Tibial artery (tissue), 4 donors: Measurements from ENCODE around the gene C1orf226.
"Not testable (repeated sequence)": the region's sequence is repeated elsewhere in the genome, so short reads cannot be mapped to it uniquely, and the experiment has no call there.

ENCODE experiments used
- DNase-seq, 2 donors: peaks; one replicate each; pipeline ENCODE4 v3.0.0-alpha.2; 2019
- H3K27ac ChIP-seq, 2 donors: fragments of 200-600 bp; sonication (generic) in 1 of 2; 1 replicate in 1 of 2; 2 replicates in 1 of 2; pipeline ENCODE4 v1.5.1; 2018 to 2019; ENCODE audit warnings: mild to moderate bottlenecking in 1 of 2
- H3K27me3 ChIP-seq, 2 donors: fragments of 200-600 bp; sonication (generic) in 1 of 2; one replicate each; pipeline versions ENCODE4 v1.5.1 to v1.6.0; 2016 to 2019
- H3K36me3 ChIP-seq, 3 donors: fragments of 200-600 bp; sonication (generic) in 2 of 3; one replicate each; pipeline ENCODE4 v1.5.1; 2016 to 2019; ENCODE audit warnings: mild to moderate bottlenecking in 2 of 3
- H3K4me1 ChIP-seq, 4 donors: fragments of 200-600 bp; sonication (generic) in 2 of 4; 1 replicate in 3 of 4; 2 replicates in 1 of 4; pipeline ENCODE4 v1.5.1; 2016 to 2019
- H3K4me3 ChIP-seq, 2 donors: fragments of 200-600 bp; sonication (generic) in 1 of 2; 1 replicate in 1 of 2; 2 replicates in 1 of 2; pipeline ENCODE4 v1.5.1; 2018 to 2019; ENCODE audit warnings: mild to moderate bottlenecking in 2 of 2
- H3K9me3 ChIP-seq, 3 donors: fragments of 200-600 bp; sonication (generic) in 1 of 3; one replicate each; pipeline ENCODE4 v1.5.1; 2016 to 2019
- intact Hi-C: fragments of 100-400 bp; cut with DNase I; formaldehyde crosslinking; loops from one replicate; pipeline ENCODE4 v1.15.0; 2023; ENCODE audit warnings: low total_unique reads
- TF ChIP-seq, protein P1 (sequence below), 2 experiments: fragments of 200-600 bp in 1 of 2; fragments of 450-650 bp in 1 of 2; IDR thresholded peaks; one replicate each; pipeline ENCODE4 v1.5.1; 2017 to 2019; ENCODE audit warnings: antibody characterized with exemption in 2 of 2, mild to moderate bottlenecking in 1 of 2, moderate library complexity in 1 of 2

C1orf226 gene

DNA sequence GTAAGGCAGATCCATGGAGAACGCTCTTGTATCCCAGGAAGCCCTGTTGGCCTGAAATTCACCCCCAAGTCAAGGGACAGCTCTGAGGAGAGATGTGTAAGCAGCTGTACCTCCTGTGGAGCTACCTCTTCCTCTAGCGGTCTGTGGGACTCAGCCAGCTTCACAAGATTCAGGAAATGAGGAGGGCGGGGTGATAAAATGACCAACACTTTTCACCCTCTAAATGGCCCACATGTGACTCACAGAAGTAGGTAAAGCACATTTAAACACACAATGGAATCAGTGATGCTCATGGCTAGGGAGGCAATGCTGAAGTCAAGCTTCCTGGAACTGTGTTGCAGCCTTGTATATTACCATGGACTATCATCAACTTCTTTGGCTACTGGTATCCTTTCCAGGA lies 30.5 kb downstream of the C1orf226 start, which contains the start of gene SH2D1B:
Gene SH2D1B (minus strand): TSS at position 135 of the 400 bp plus-strand sequence. CDS start 120 bp downstream, at position 15.
- H3K4me1 ChIP-seq, result no peaks in the 10 kb centered on the region
- H3K9me3 ChIP-seq, result no peaks in the 10 kb centered on the region
- peaks cover 0 to 9% of the 10 kb centered on the region in 2 donors for H3K27me3 ChIP-seq
- intact Hi-C loops, result no loop called here
- no peak within 1 kb of the TSS for H3K27ac ChIP-seq
- TF ChIP-seq, protein P1, sequence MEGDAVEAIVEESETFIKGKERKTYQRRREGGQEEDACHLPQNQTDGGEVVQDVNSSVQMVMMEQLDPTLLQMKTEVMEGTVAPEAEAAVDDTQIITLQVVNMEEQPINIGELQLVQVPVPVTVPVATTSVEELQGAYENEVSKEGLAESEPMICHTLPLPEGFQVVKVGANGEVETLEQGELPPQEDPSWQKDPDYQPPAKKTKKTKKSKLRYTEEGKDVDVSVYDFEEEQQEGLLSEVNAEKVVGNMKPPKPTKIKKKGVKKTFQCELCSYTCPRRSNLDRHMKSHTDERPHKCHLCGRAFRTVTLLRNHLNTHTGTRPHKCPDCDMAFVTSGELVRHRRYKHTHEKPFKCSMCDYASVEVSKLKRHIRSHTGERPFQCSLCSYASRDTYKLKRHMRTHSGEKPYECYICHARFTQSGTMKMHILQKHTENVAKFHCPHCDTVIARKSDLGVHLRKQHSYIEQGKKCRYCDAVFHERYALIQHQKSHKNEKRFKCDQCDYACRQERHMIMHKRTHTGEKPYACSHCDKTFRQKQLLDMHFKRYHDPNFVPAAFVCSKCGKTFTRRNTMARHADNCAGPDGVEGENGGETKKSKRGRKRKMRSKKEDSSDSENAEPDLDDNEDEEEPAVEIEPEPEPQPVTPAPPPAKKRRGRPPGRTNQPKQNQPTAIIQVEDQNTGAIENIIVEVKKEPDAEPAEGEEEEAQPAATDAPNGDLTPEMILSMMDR (IDR thresholded peaks at IDR 0.05), result no peak
- DNase-seq, result no peak
- no peaks in the 10 kb centered on the region for H3K36me3 ChIP-seq
- no peak within 1 kb of the TSS for H3K4me3 ChIP-seq

DNA sequence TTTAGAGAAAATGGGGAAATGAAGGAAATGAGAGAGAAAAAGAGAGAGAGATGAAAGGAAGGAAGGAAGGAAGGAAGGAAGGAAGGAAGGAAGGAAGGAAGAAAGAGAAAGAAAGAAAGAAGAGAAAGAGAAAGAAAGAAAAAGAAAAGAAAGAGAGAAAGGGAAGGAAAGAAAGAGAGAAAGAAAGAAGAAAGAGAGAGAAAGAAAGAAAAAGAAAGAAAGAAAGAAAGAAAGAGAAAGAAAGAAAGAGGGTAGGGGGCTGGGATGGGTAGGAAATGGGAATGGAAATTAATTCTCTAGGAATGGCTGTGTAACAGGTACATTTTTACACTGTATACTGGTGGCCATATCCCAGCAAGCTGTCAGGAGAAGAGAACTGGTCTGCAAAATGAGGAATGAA lies 34.7 kb downstream of the C1orf226 start:
- Histone ChIP-seq H3K36me3 (no peaks in the 10 kb centered on the region), H3K4me3 (no peak overlapping the region), H3K4me1 (no peaks in the 10 kb centered on the region), H3K9me3 (no peaks in the 10 kb centered on the region), H3K27ac (no peak overlapping the region), H3K27me3 (peaks cover 0 to 9% of the 10 kb centered on the region in 2 donors)
- no peak for DNase-seq
- intact Hi-C loops, result no loop called here
- TF ChIP-seq, protein P1 (IDR thresholded peaks at IDR 0.05), result no peak

DNA sequence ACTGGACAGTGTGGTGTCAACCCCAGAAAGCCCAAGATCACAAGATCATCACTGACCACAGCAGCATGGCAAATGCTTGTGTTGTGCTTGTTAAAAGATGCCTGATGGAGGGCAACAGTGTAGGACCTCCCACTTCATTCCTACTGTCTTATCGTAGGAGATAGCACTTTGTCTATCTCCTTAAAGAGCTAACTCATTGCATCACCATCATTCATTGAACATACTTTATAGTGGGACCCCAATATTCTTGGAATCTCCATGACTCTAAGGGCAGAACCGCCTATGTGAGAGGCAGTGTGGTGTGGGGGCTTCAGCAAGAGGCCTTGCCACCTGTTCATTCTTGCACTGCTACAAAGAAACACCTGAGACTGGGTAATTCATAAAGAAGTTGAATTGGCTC lies 35.4 kb downstream of the C1orf226 start:
- Histone ChIP-seq H3K4me3 (no peak overlapping the region), H3K4me1 (no peaks in the 10 kb centered on the region), H3K36me3 (no peaks in the 10 kb centered on the region), H3K27me3 (peaks cover 0 to 4% of the 10 kb centered on the region in 2 donors), H3K9me3 (no peaks in the 10 kb centered on the region), H3K27ac (no peak overlapping the region)
- intact Hi-C loops, result no loop called here
- TF ChIP-seq, protein P1 (IDR thresholded peaks at IDR 0.05), result no peak
- no peak for DNase-seq

DNA sequence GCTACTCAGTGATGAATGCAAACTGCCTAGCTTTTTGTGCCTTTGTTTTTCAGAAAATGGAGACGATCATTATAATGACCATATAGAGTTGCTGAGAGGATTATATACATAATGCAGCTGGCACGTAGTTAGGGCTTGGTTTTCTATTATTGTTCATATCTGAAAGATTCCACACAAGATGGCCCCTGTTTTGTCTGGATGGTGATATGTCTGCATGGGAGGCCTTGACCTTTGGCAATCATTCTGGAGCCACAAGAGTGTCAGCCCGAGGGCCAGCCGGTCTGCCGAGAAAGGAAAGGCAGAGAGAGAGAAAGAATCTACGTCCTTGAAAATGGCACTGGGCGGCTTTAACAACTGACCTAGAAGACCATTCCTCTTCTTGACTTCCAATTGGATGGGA lies 36.1 kb downstream of the C1orf226 start:
- intact Hi-C loops, result no loop called here
- Histone ChIP-seq H3K4me1 (no peaks in the 10 kb centered on the region), H3K4me3 (no peak overlapping the region), H3K27me3 (peaks cover 0 to 3% of the 10 kb centered on the region in 2 donors), H3K36me3 (no peaks in the 10 kb centered on the region), H3K9me3 (no peaks in the 10 kb centered on the region), H3K27ac (no peak overlapping the region)
- DNase-seq, result no peak
- TF ChIP-seq, protein P1 (IDR thresholded peaks at IDR 0.05), result no peak

DNA sequence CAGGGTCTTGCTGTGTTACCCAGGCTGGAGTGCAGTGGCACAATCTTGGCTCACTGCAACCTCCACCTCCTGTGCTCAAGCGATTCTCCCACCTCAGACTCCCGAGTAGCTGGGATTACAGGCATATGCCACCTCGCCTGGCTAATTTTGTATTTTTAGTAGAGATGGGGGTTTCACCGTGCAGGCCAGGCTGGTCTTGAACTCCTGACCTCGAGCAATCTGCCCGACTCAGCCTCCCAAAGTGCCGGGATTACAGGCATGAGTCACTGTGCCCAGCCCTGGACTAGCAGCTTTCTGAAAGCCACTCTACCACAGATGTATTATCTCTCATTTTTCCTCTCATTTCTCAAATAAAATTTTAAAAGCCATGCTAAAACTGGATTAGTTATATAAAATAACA lies 37.1 kb downstream of the C1orf226 start:
- H3K27me3 ChIP-seq, DNase-seq, H3K27ac ChIP-seq, H3K36me3 ChIP-seq, intact Hi-C loops, H3K4me1 ChIP-seq, H3K9me3 ChIP-seq, H3K4me3 ChIP-seq: not testable (repeated sequence)

DNA sequence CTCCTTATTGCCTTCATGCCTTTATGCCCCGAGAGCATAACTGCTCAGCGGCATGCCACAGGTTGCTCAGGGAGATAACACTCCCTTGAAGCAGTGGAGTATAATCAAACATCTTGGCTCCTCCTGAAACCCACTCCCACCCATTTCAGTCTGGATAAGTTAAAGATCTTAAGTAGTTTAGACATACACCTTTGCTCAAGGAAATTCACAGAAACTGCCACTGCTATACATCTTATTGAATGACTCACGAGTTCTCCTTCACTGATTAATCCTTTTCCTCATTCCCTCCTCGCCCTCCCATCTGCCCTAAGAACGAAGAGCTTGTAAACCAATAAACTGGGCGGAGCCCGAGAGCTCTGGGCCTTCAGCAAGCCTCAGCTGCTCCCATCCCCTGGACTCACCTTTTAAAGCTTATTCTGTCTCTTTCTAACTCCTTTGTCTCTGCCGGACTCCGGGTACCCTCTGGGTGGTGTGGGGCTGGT lies 38.0 kb downstream of the C1orf226 start:
- intact Hi-C loops, DNase-seq, H3K27ac ChIP-seq: not testable (repeated sequence)

DNA sequence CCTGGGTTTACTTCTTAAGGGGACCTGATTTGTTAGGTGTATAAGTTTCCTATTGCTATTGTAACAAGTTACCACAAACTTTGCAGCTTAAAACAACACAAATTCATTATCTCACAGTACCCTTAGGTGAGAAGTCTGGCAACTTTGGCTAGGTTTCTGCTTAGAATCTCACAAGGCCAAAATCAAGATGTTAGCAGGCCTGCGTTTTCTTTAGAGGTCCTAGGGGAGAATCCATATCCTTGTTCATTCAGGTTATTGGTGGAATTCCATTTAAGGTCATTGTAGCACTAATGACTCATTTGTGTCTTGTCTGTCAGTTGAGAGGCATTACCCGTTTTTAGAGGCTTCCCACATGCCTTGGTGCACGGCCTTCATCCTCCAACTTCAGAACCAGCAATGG lies 38.6 kb downstream of the C1orf226 start:
- no peaks in the 10 kb centered on the region for H3K36me3 ChIP-seq
- H3K4me1 ChIP-seq, result no peaks in the 10 kb centered on the region
- TF ChIP-seq, protein P1 (IDR thresholded peaks at IDR 0.05), result no peak
- no peak overlapping the region for H3K4me3 ChIP-seq
- H3K27ac ChIP-seq, result no peak overlapping the region
- intact Hi-C loops, result no loop called here
- H3K9me3 ChIP-seq, result no peaks in the 10 kb centered on the region
- no peak for DNase-seq
- peaks cover 0 to 4% of the 10 kb centered on the region in 2 donors for H3K27me3 ChIP-seq

More for the DNA sequence above, 38.0 kb downstream of the C1orf226 start:
- H3K4me1 ChIP-seq, H3K4me3 ChIP-seq, H3K27me3 ChIP-seq, H3K36me3 ChIP-seq, H3K9me3 ChIP-seq: not testable (repeated sequence)
